ENCODE data around the gene SLC7A8. TPM values are rescaled to one million over a fixed set of nuclear protein-coding genes. Genes with fewer than 3 reads are reported as not detected.
"Not testable (repeated sequence)": the region's sequence is repeated elsewhere in the genome, so short reads cannot be mapped to it uniquely, and the experiment has no call there.

Gene SLC7A8
- 1 to 10 TPM in 1 of 2 experiments, under 1 TPM in 1; 0.83 to 1.7 TPM for total RNA-seq

DNA sequence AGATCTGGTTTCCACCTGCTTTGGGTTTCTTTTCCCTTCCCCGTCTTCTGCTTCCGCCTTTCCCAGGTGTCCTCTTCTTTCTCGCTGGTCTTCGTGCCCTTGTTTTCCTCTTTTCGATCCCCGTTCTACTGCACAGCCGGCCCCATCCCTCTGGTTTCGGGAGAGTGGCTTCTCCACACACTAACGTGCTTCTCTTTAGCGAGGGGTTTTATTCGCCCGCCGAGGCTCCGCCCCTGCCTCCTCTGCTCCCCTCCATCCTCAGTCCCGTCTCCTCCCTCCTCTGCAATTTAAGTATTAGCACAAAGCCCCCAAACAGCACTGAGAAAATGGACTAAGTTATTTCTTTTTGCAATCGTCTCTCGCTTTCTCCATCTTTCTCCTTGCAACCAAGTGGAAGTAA, at the start of gene SLC7A8:
SLC7A8 (minus strand) TSS at position 182 of the 400 bp plus-strand sequence. CDS start 746 bp downstream, outside the sequence.
- peaks cover 18% of the 10 kb centered on the region for H3K27me3 Mint-ChIP-seq
- intact Hi-C loops (cut with micrococcal nuclease) = loop anchor here (1.0 to 10.0 kb wide), 2 partner anchors 63 to 199 kb away; partner anchors contain the start of gene AJUBA

DNA sequence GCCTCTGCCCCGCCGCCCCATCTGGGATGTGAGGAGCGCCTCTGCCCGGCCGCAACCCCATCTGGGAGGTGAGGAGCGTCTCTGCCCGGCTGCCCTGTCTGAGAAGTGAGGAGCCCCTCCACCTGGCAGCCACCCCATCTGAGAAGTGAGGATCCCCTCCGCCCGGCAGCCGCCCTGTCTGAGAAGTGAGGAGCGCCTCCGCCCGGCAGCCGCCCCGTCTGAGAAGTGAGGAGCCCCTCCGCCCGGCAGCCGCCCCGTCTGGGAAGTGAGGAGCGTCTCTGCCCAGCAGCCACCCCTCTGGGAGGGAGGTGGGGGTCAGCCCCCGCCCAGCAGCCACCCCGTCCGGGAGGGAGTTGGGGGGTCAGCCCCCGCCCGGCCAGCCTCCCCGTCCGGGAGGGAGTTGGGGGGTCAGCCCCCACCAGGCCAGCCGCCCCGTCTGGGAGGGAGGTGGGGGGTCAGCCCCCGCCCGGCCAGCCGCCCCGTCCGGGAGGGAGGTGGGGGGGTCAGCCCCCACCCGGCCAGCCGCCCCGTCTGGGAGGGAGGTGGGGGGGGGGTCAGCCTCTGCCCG, 48.9 kb upstream of the SLC7A8 start:
- CTCF ChIA-PET; POLR2A ChIA-PET; H3K9me3 Mint-ChIP-seq; H3K4me1 Mint-ChIP-seq (ENCODE audit: low read depth); intact Hi-C loops (cut with micrococcal nuclease); H3K4me3 Mint-ChIP-seq; H3K27me3 Mint-ChIP-seq; H3K27ac Mint-ChIP-seq; H3K36me3 Mint-ChIP-seq; DNase-seq: not testable (repeated sequence)

More for the DNA sequence above, at the start of gene SLC7A8:
- ChIA-PET CTCF (interaction anchor here (1.1 to 11.2 kb wide), 5 partner anchors 63 to 197 kb away, joined by 4 to 223 read pairs (median 8); partner anchors contain the start of genes ACIN1, C14orf119 and CEBPE), POLR2A (no interaction called here)
- H3K4me1 Mint-ChIP-seq (ENCODE audit: low read depth) = no peaks in the 10 kb centered on the region
- H3K9me3 Mint-ChIP-seq = no peaks in the 10 kb centered on the region
- DNase-seq = peak; percentile 41
- H3K36me3 Mint-ChIP-seq = no peaks in the 10 kb centered on the region
- H3K4me3 Mint-ChIP-seq = no peak within 1 kb of the TSS
- H3K27ac Mint-ChIP-seq = no peak within 1 kb of the TSS

GRCh38 chr14:23228812-23229211, 45.4 kb upstream of the SLC7A8 start:
- Mint-ChIP-seq H3K36me3 (no peaks in the 10 kb centered on the region), H3K9me3 (peaks cover 7% of the 10 kb centered on the region), H3K4me1 (ENCODE audit: low read depth) (no peaks in the 10 kb centered on the region), H3K4me3 (no peak overlapping the region), H3K27ac (no peak overlapping the region), H3K27me3 (peaks cover 4% of the 10 kb centered on the region)
- POLR2A ChIA-PET = no interaction called here
- intact Hi-C loops (cut with micrococcal nuclease) = no loop called here
- DNase-seq = no peak
- CTCF ChIA-PET = no interaction called here

- peaks cover 7% of the 10 kb centered on the region for H3K27me3 Mint-ChIP-seq
- peaks cover 7% of the 10 kb centered on the region for H3K9me3 Mint-ChIP-seq
- POLR2A ChIA-PET = no interaction called here
- H3K4me3 Mint-ChIP-seq = no peak overlapping the region
- intact Hi-C loops (cut with micrococcal nuclease) = no loop called here
- DNase-seq = no peak
- CTCF ChIA-PET = no interaction called here
- H3K4me1 Mint-ChIP-seq (ENCODE audit: low read depth) = no peaks in the 10 kb centered on the region
- H3K36me3 Mint-ChIP-seq = no peaks in the 10 kb centered on the region
- H3K27ac Mint-ChIP-seq = no peak overlapping the region
These were observed 44.1 kb upstream of the SLC7A8 start for GRCh38 chr14:23227566-23227965.

DNA sequence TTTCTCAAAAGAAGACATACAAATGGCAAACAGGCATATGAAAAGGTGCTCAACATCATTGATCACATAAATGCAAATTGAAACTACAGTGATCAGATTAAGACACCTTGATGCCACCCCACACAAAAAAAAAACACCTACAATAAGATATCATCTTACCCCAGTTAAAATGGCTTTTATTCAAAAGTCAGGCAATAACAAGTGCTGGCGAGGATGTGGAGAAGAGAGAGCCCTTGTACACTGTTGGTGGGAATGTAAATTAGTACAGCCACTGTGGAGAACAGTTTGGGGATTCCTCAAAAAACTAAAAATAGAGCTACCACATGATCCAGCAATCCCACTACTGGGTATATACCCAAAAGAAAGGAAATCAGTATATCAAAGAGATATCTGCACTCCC, 41.5 kb upstream of the SLC7A8 start:
- not testable (repeated sequence) for H3K27me3 Mint-ChIP-seq

DNA sequence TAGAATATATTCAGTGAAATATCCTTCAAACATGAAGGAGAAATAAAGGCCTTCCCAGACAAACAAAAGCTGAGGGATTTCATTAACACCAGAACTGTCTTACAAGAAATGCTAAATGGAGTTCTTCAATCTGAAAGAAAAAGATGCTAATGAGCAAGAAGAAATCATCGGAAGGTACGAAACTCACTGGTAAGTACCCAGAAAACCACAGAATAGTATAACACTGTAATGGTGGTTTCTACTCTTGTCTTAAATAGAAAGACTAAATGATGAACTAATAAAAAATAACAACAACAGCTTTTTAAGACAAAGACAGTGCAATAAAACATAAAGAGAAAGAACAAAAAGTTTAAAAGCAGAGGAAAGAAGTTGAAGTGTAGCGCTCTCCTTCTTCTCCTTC, 35.6 kb upstream of the SLC7A8 start:
- Mint-ChIP-seq H3K4me1 (ENCODE audit: low read depth) (no peaks in the 10 kb centered on the region), H3K27me3 (peaks cover 12% of the 10 kb centered on the region), H3K27ac (no peak overlapping the region), H3K4me3 (no peak overlapping the region), H3K36me3 (no peaks in the 10 kb centered on the region), H3K9me3 (no peaks in the 10 kb centered on the region)
- ChIA-PET POLR2A (interaction anchor here (0.6 kb wide), 1 partner anchor 61 kb away, joined by 4 read pairs; no protein-coding TSS in a partner anchor), CTCF (no interaction called here)
- DNase-seq = no peak
- intact Hi-C loops (cut with micrococcal nuclease) = no loop called here

More for the DNA sequence above, 41.5 kb upstream of the SLC7A8 start:
- H3K9me3 Mint-ChIP-seq; DNase-seq; H3K36me3 Mint-ChIP-seq; intact Hi-C loops (cut with micrococcal nuclease); H3K27ac Mint-ChIP-seq; H3K4me1 Mint-ChIP-seq (ENCODE audit: low read depth); H3K4me3 Mint-ChIP-seq; POLR2A ChIA-PET; CTCF ChIA-PET: not testable (repeated sequence)

- Mint-ChIP-seq H3K9me3 (no peaks in the 10 kb centered on the region), H3K36me3 (no peaks in the 10 kb centered on the region), H3K27me3 (peaks cover 12% of the 10 kb centered on the region), H3K4me1 (ENCODE audit: low read depth) (no peaks in the 10 kb centered on the region), H3K27ac (no peak overlapping the region), H3K4me3 (no peak overlapping the region)
- no peak for DNase-seq
- intact Hi-C loops (cut with micrococcal nuclease) = no loop called here
- CTCF ChIA-PET = interaction anchor here (0.6 kb wide), 1 partner anchor 33 kb away, joined by 4 read pairs; no protein-coding TSS in a partner anchor
- POLR2A ChIA-PET = no interaction called here
These were observed 33.9 kb upstream of the SLC7A8 start for GRCh38 chr14:23217032-23218020.

GRCh38 chr14:23215421-23215820, 32.0 kb upstream of the SLC7A8 start:
- Mint-ChIP-seq H3K4me1 (ENCODE audit: low read depth) (no peaks in the 10 kb centered on the region), H3K4me3 (no peak overlapping the region)
- intact Hi-C loops (cut with micrococcal nuclease) = no loop called here

GRCh38 chr14:23209651-23210423, 26.4 kb upstream of the SLC7A8 start:
- intact Hi-C loops (cut with micrococcal nuclease) = no loop called here
- no peak for DNase-seq
- Mint-ChIP-seq H3K9me3 (no peaks in the 10 kb centered on the region), H3K4me3 (no peak overlapping the region), H3K36me3 (no peaks in the 10 kb centered on the region), H3K27ac (no peak overlapping the region), H3K27me3 (peaks cover 18% of the 10 kb centered on the region), H3K4me1 (ENCODE audit: low read depth) (no peaks in the 10 kb centered on the region)
- CTCF ChIA-PET = no interaction called here
- POLR2A ChIA-PET = no interaction called here

More at GRCh38 chr14:23215421-23215820, 32.0 kb upstream of the SLC7A8 start:
- Mint-ChIP-seq H3K27ac (no peak overlapping the region), H3K27me3 (peaks cover 17% of the 10 kb centered on the region), H3K9me3 (no peaks in the 10 kb centered on the region), H3K36me3 (no peaks in the 10 kb centered on the region)
- POLR2A ChIA-PET = no interaction called here
- CTCF ChIA-PET = interaction anchor here (0.6 to 0.8 kb wide), 2 partner anchors 13 to 147 kb away, joined by 3 read pairs; no protein-coding TSS in a partner anchor
- DNase-seq = no peak

DNA sequence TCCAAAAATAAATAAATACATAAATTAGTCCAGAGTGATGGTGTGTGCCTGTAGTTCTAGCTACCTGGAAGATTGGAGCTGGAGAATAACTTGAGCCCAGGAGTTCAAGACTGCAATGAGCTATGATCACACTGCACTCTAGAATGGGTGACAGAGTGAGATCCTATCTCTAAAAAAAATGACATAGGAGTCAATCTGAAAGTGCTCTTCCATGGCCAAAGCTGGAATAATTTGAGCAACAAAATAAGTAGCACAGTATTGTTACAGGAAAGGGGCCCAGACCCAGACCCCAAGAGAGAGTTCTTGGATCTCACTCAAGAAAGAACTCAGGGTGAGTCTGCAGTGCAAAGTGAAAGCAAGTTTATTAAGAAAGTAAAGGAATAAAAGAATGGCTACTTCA, 24.9 kb upstream of the SLC7A8 start:
- no peak overlapping the region for H3K4me3 Mint-ChIP-seq
- intact Hi-C loops (cut with micrococcal nuclease) = no loop called here
- peaks cover 14% of the 10 kb centered on the region for H3K27me3 Mint-ChIP-seq
- CTCF ChIA-PET = no interaction called here
- POLR2A ChIA-PET = no interaction called here
- DNase-seq = no peak
- no peaks in the 10 kb centered on the region for H3K36me3 Mint-ChIP-seq
- H3K9me3 Mint-ChIP-seq = no peaks in the 10 kb centered on the region
- H3K27ac Mint-ChIP-seq = no peak overlapping the region
- H3K4me1 Mint-ChIP-seq (ENCODE audit: low read depth) = no peaks in the 10 kb centered on the region

DNA sequence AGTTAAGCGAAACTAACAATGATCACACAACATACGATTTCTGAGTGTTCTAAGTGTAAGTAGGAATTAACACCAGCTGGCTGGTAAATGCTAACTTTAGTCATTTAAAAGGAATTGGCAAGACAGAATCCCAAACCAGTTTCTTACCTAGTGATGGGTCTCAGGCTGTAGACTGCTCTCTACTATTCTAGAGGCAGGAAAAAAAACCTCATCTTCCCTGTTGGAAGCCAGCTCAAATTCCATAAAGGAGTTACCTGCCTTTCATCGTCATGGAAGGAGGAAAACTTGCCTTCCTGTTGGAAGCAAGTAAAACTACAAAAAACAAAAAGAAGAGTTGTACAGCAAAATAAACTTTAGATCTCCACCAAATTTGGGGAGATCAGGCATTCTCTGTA, 23.7 kb upstream of the SLC7A8 start:
- no peaks in the 10 kb centered on the region for H3K36me3 Mint-ChIP-seq
- no peaks in the 10 kb centered on the region for H3K9me3 Mint-ChIP-seq
- no peak overlapping the region for H3K4me3 Mint-ChIP-seq
- intact Hi-C loops (cut with micrococcal nuclease) = no loop called here
- ChIA-PET CTCF (interaction anchor here (1.1 to 1.4 kb wide), 3 partner anchors 19 to 138 kb away, joined by 3 to 5 read pairs (median 3); no protein-coding TSS in a partner anchor), POLR2A (no interaction called here)
- H3K27me3 Mint-ChIP-seq = peaks cover 14% of the 10 kb centered on the region
- no peak overlapping the region for H3K27ac Mint-ChIP-seq
- DNase-seq = no peak
- no peaks in the 10 kb centered on the region for H3K4me1 Mint-ChIP-seq (ENCODE audit: low read depth)

Measured in activated CD4-positive, alpha-beta memory T cell treated with anti-CD3 and anti-CD28 coated beads for 36 hours (primary cell).